Lung (tissue), 12 donors: Measurements from ENCODE around the gene NIPAL4. TPM values are rescaled to one million over a fixed set of nuclear protein-coding genes. Genes with fewer than 3 reads are reported as not detected.

ENCODE experiments used
- ATAC-seq: fragments of 200-7000 bp; cut with Tn5 transposase; one replicate; pipeline ENCODE4 v1.9.1; 2020; ENCODE audit warnings: moderate number of reproducible peaks; ENCODE audit not compliant: insufficient read depth, low FRiP score
- DNase-seq, 3 donors: peaks; one replicate each; pipeline ENCODE4 v3.0.0-alpha.2; 2013 to 2017
- H3K27ac ChIP-seq, 2 donors: one replicate each; pipeline ENCODE4 v1.5.1; 2013; ENCODE audit warnings: mild to moderate bottlenecking in 2 of 2, moderate library complexity in 2 of 2, control low read depth in 1 of 2, inconsistent platforms in 1 of 2, low read depth in 1 of 2, low read length in 1 of 2
- H3K27me3 ChIP-seq, 3 donors: one replicate each; pipeline ENCODE4 v1.5.1; 2013; ENCODE audit warnings: low read length in 2 of 3; ENCODE audit not compliant: control insufficient read depth in 3 of 3, insufficient read depth in 3 of 3
- H3K36me3 ChIP-seq, 4 donors: one replicate each; pipeline ENCODE4 v1.5.1; 2013; ENCODE audit warnings: low read length in 4 of 4, mild to moderate bottlenecking in 1 of 4, moderate library complexity in 1 of 4; ENCODE audit not compliant: control insufficient read depth in 4 of 4, insufficient read depth in 4 of 4
- H3K4me1 ChIP-seq, 5 donors: one replicate each; pipeline ENCODE4 v1.5.1; 2013; ENCODE audit warnings: low read length in 5 of 5, mild to moderate bottlenecking in 2 of 5, moderate library complexity in 1 of 5; ENCODE audit not compliant: control insufficient read depth in 5 of 5, insufficient read depth in 5 of 5
- H3K4me3 ChIP-seq: one replicate; pipeline ENCODE4 v1.5.1; 2013; ENCODE audit warnings: mild to moderate bottlenecking, control low read depth, moderate library complexity
- H3K9ac ChIP-seq, 2 donors: one replicate each; pipeline ENCODE4 v1.5.1; 2013; ENCODE audit warnings: low read length in 2 of 2, control low read depth in 1 of 2; ENCODE audit not compliant: insufficient read depth in 1 of 2
- H3K9me3 ChIP-seq, 4 donors: one replicate each; pipeline ENCODE4 v1.5.1; 2013; ENCODE audit warnings: low read length in 3 of 4, mild to moderate bottlenecking in 1 of 4, moderate library complexity in 1 of 4; ENCODE audit not compliant: control insufficient read depth in 4 of 4, insufficient read depth in 3 of 4
- CTCF ChIP-seq: IDR thresholded peaks from 2 replicates; pipeline ENCODE4 v1.5.1; 2012; ENCODE audit warnings: mild to moderate bottlenecking; ENCODE audit errors: control extremely low read depth, extremely low read depth
- WGBS, 2 donors: extraction: QIAGEN DNeasy Blood & Tissue Kit; methylation state at CpG; one replicate each; pipeline ENCODE4 v1.1.7; 2013; 5-methylcytosine and 5-hydroxymethylcytosine counted together
- polyA plus RNA-seq, 2 donors: library from polyadenylated mRNA; stranded (reverse); fragments of 200-250 nt; gene quantifications; one replicate each; pipeline ENCODE4 v1.2.1, GENCODE V29; 2013
- total RNA-seq, 2 donors: library from RNA; depleted of rRNA in 1 of 2; stranded (reverse); fragments of >200 nt in 1 of 2; gene quantifications; one replicate each; pipeline ENCODE4 v1.2.1, GENCODE V29; 2014 to 2021
- donor health status: control.
- donor health status: control.
- donor health status: Bipolar disorder and iron deficiency.
- donor health status: healthy.
- donor health status: DM: yes; HTN: yes; CAD: no.

Gene NIPAL4
- total and polyA plus RNA-seq, 4 donors: 0.04 to 1.7 (median 0.36) TPM

- DNase-seq: peak; percentile 50 to 70 (median 56)
- no peak for ATAC-seq
- 56 to 67% methylated on average over 6 of the region's 6 CpGs for WGBS, 2 donors
- no peak for TF ChIP-seq CTCF
- Histone ChIP-seq H3K9ac (no peak overlapping the region), H3K36me3 (no peaks in the 10 kb centered on the region), H3K27me3 (no peaks in the 10 kb centered on the region), H3K27ac (peak overlapping the region in 1 of 2 donors; percentile 55), H3K4me1 (peaks cover 0 to 17% (median 0%) of the 10 kb centered on the region in 5 donors), H3K9me3 (no peaks in the 10 kb centered on the region), H3K4me3 (no peak overlapping the region)
Measured at GRCh38 chr5:157449011-157449723, 10.8 kb upstream of the NIPAL4 start.

- WGBS, 2 donors: 94 to 96% methylated on average over 3 of the region's 3 CpGs
Measured at GRCh38 chr5:157450024-157450423, 10.0 kb upstream of the NIPAL4 start.

GRCh38 chr5:157451806-157452205 lies 8.2 kb upstream of the NIPAL4 start:
- Histone ChIP-seq H3K36me3 (no peaks in the 10 kb centered on the region), H3K27ac (no peak overlapping the region), H3K9ac (no peak overlapping the region), H3K4me3 (no peak overlapping the region), H3K9me3 (no peaks in the 10 kb centered on the region), H3K27me3 (no peaks in the 10 kb centered on the region), H3K4me1 (peaks cover 0 to 16% (median 0%) of the 10 kb centered on the region in 5 donors)
- DNase-seq: no peak
- no peak for ATAC-seq
- WGBS, 2 donors: 90 to 95% methylated on average over 3 of the region's 3 CpGs
- no peak for TF ChIP-seq CTCF

More at GRCh38 chr5:157450024-157450423, 10.0 kb upstream of the NIPAL4 start:
- no peaks in the 10 kb centered on the region for H3K9me3 ChIP-seq
- ATAC-seq: no peak
- no peak for DNase-seq
- no peaks in the 10 kb centered on the region for H3K27me3 ChIP-seq
- peaks cover 0 to 17% (median 0%) of the 10 kb centered on the region in 5 donors for H3K4me1 ChIP-seq
- no peak overlapping the region for H3K9ac ChIP-seq
- H3K36me3 ChIP-seq: no peaks in the 10 kb centered on the region
- peak overlapping the region in 1 of 2 donors; percentile 55 for H3K27ac ChIP-seq
- no peak for TF ChIP-seq CTCF
- H3K4me3 ChIP-seq: no peak overlapping the region

GRCh38 chr5:157454273-157454672 lies 5.7 kb upstream of the NIPAL4 start:
- Histone ChIP-seq H3K27ac (no peak overlapping the region), H3K36me3 (no peaks in the 10 kb centered on the region), H3K27me3 (peaks cover 0 to 5% (median 0%) of the 10 kb centered on the region in 3 donors), H3K4me1 (peaks cover 0 to 6% (median 0%) of the 10 kb centered on the region in 5 donors), H3K9ac (no peak overlapping the region), H3K9me3 (no peaks in the 10 kb centered on the region), H3K4me3 (no peak overlapping the region)
- no peak for ATAC-seq
- TF ChIP-seq CTCF: no peak
- no peak for DNase-seq
- 84 to 88% methylated on average over 7 of the region's 7 CpGs for WGBS, 2 donors
